Liver (tissue), 9 donors: ENCODE data around the gene CCNH. TPM values are rescaled to one million over a fixed set of nuclear protein-coding genes. Genes with fewer than 3 reads are reported as not detected.

ENCODE experiments used
- DNase-seq: peaks from one replicate; pipeline ENCODE4 v3.0.0-alpha.2; 2017; ENCODE audit warnings: low spot score
- H3K27ac ChIP-seq, 2 donors: one replicate each; pipeline ENCODE4 v1.7.0; 2013; ENCODE audit warnings: inconsistent platforms in 2 of 2, low read length in 2 of 2, control low read depth in 1 of 2, low read depth in 1 of 2, mild to moderate bottlenecking in 1 of 2
- H3K27me3 ChIP-seq, 4 donors: one replicate each; pipeline versions ENCODE4 v1.6.1 to v1.7.0; 2013; ENCODE audit warnings: low read length in 3 of 4, inconsistent platforms in 1 of 4, mild to moderate bottlenecking in 1 of 4, moderate library complexity in 1 of 4; ENCODE audit not compliant: control insufficient read depth in 4 of 4, insufficient read depth in 4 of 4
- H3K36me3 ChIP-seq, 4 donors: one replicate each; pipeline versions ENCODE4 v1.6.1 to v1.7.0; 2013; ENCODE audit warnings: low read length in 3 of 4, mild to moderate bottlenecking in 3 of 4, low read depth in 1 of 4, moderate library complexity in 1 of 4; ENCODE audit not compliant: control insufficient read depth in 4 of 4, insufficient read depth in 3 of 4
- H3K4me1 ChIP-seq, 4 donors: one replicate each; pipeline versions ENCODE4 v1.6.1 to v1.7.0; 2013; ENCODE audit warnings: low read length in 3 of 4, mild to moderate bottlenecking in 3 of 4, moderate library complexity in 1 of 4; ENCODE audit not compliant: control insufficient read depth in 4 of 4, insufficient read depth in 4 of 4
- H3K4me3 ChIP-seq, 3 donors: one replicate each; pipeline versions ENCODE4 v1.6.1 to v1.7.0; 2013; ENCODE audit warnings: low read length in 3 of 3, control low read depth in 1 of 3, low read depth in 1 of 3, mild to moderate bottlenecking in 1 of 3
- H3K9ac ChIP-seq, 2 donors: one replicate each; pipeline ENCODE4 v1.7.0; 2013; ENCODE audit warnings: low read length in 2 of 2, mild to moderate bottlenecking in 2 of 2, moderate library complexity in 2 of 2, control low read depth in 1 of 2, low read depth in 1 of 2
- H3K9me3 ChIP-seq, 4 donors: one replicate each; pipeline versions ENCODE4 v1.6.1 to v1.7.0; 2013; ENCODE audit warnings: low read length in 3 of 4; ENCODE audit not compliant: control insufficient read depth in 4 of 4
- FOXA1 ChIP-seq: IDR thresholded peaks from 2 replicates; pipeline ENCODE4 v1.6.1; 2016; ENCODE audit warnings: antibody characterized with exemption
- FOXA2 ChIP-seq: IDR thresholded peaks from 2 replicates; pipeline ENCODE4 v1.6.1; 2016; ENCODE audit warnings: antibody characterized with exemption
- GABPA ChIP-seq, 2 donors: IDR thresholded peaks in 1 of 2; conservative IDR thresholded peaks in 1 of 2; 2 replicates each; pipeline ENCODE4 v1.6.1; 2016; ENCODE audit warnings: antibody characterized with exemption in 2 of 2, mild to moderate bottlenecking in 1 of 2, moderate library complexity in 1 of 2
- JUND ChIP-seq, 2 donors: IDR thresholded peaks; 2 replicates each; pipeline ENCODE4 v1.6.1; 2016; ENCODE audit warnings: antibody characterized with exemption in 2 of 2
- NR2F2 ChIP-seq: IDR thresholded peaks from 2 replicates; pipeline ENCODE4 v1.6.1; 2016; ENCODE audit warnings: antibody characterized with exemption
- RXRA ChIP-seq, 2 donors: IDR thresholded peaks; 2 replicates each; pipeline ENCODE4 v1.6.1; 2017 to 2018; ENCODE audit warnings: antibody characterized with exemption in 2 of 2, mild to moderate bottlenecking in 1 of 2
- SP1 ChIP-seq: IDR thresholded peaks from 2 replicates; pipeline ENCODE4 v1.6.1; 2018; ENCODE audit warnings: antibody characterized with exemption, mild to moderate bottlenecking
- TAF1 ChIP-seq: conservative IDR thresholded peaks from 2 replicates; pipeline ENCODE4 v1.6.1; 2016; ENCODE audit warnings: antibody characterized with exemption, mild to moderate bottlenecking
- YY1 ChIP-seq: IDR thresholded peaks from 2 replicates; pipeline ENCODE4 v1.6.1; 2016; ENCODE audit warnings: antibody characterized with exemption, mild to moderate bottlenecking
- polyA plus RNA-seq, 2 donors: library from polyadenylated mRNA; stranded (reverse) in 1 of 2; unstranded in 1 of 2; fragments of 200-250 nt in 1 of 2; fragments of >200 nt in 1 of 2; fragmentation: Nextera tagmentation in 1 of 2; extraction: Ambion mirVana in 1 of 2; gene quantifications; one replicate each; pipeline versions ENCODE4 v1.2.1 to v1.2.3, GENCODE V29; 2013 to 2015
- total RNA-seq, 2 donors: library from RNA; depleted of rRNA; stranded (reverse); fragments of >200 nt; gene quantifications; one replicate each; pipeline ENCODE4 v1.2.3, GENCODE V29; 2014
- TF ChIP-seq, protein P1 (sequence below): IDR thresholded peaks from 2 replicates; pipeline ENCODE4 v1.6.1; 2016; ENCODE audit warnings: antibody characterized with exemption
- TF ChIP-seq, protein P2 (sequence below): IDR thresholded peaks from 2 replicates; pipeline ENCODE4 v1.6.1; 2016; ENCODE audit warnings: antibody characterized with exemption, mild to moderate bottlenecking
- TF ChIP-seq, protein P3 (sequence below): IDR thresholded peaks from 2 replicates; pipeline ENCODE4 v1.6.1; 2016; ENCODE audit warnings: antibody characterized with exemption
- donor health status: healthy.
- donor health status: healthy.
- donor health status: healthy.
- donor health status: healthy.
- donor health status: healthy.

CCNH gene
- total and polyA plus RNA-seq, 4 donors = 21.9 to 56.6 (median 33.3) TPM

DNA sequence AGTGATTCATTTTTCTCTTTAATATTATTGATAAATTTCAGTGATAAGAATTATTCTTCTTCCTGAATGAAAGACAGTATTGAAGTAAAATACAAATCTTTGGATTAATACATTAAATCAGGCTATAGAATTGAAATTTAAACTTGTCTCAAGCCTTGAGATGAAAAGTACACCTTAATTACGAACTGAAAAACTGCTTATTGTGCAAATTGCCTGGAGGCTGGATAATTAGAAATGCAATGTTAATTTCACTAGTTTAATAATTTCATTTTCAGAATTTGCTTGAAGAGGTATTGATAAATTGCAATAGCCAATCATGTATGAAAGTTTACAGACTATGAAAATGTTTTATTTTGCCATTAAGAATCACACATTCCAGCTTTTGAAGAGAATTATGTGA lies 11.0 kb upstream of the CCNH start (continued):
- TF ChIP-seq, protein P1, sequence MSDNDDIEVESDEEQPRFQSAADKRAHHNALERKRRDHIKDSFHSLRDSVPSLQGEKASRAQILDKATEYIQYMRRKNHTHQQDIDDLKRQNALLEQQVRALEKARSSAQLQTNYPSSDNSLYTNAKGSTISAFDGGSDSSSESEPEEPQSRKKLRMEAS = no peak

GRCh38 chr5:87421307-87421706 lies 8.6 kb upstream of the CCNH start:
- peaks cover 0 to 2% (median 0%) of the 10 kb centered on the region in 4 donors for H3K4me1 ChIP-seq
- no peak for DNase-seq
- TF ChIP-seq YY1 (no peak), TAF1 (no peak), NR2F2 (no peak), JUND (IDR thresholded peaks at IDR 0.05) (no peak), FOXA2 (no peak), RXRA (IDR thresholded peaks at IDR 0.05) (no peak)
- TF ChIP-seq, protein P2, sequence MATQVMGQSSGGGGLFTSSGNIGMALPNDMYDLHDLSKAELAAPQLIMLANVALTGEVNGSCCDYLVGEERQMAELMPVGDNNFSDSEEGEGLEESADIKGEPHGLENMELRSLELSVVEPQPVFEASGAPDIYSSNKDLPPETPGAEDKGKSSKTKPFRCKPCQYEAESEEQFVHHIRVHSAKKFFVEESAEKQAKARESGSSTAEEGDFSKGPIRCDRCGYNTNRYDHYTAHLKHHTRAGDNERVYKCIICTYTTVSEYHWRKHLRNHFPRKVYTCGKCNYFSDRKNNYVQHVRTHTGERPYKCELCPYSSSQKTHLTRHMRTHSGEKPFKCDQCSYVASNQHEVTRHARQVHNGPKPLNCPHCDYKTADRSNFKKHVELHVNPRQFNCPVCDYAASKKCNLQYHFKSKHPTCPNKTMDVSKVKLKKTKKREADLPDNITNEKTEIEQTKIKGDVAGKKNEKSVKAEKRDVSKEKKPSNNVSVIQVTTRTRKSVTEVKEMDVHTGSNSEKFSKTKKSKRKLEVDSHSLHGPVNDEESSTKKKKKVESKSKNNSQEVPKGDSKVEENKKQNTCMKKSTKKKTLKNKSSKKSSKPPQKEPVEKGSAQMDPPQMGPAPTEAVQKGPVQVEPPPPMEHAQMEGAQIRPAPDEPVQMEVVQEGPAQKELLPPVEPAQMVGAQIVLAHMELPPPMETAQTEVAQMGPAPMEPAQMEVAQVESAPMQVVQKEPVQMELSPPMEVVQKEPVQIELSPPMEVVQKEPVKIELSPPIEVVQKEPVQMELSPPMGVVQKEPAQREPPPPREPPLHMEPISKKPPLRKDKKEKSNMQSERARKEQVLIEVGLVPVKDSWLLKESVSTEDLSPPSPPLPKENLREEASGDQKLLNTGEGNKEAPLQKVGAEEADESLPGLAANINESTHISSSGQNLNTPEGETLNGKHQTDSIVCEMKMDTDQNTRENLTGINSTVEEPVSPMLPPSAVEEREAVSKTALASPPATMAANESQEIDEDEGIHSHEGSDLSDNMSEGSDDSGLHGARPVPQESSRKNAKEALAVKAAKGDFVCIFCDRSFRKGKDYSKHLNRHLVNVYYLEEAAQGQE = no peak
- TF ChIP-seq, protein P1 = no peak
- no peaks in the 10 kb centered on the region for H3K36me3 ChIP-seq
- no peaks in the 10 kb centered on the region for H3K9me3 ChIP-seq
- no peak overlapping the region for H3K4me3 ChIP-seq
- no peak overlapping the region for H3K9ac ChIP-seq
- H3K27ac ChIP-seq = no peak overlapping the region
- no peaks in the 10 kb centered on the region for H3K27me3 ChIP-seq

DNA sequence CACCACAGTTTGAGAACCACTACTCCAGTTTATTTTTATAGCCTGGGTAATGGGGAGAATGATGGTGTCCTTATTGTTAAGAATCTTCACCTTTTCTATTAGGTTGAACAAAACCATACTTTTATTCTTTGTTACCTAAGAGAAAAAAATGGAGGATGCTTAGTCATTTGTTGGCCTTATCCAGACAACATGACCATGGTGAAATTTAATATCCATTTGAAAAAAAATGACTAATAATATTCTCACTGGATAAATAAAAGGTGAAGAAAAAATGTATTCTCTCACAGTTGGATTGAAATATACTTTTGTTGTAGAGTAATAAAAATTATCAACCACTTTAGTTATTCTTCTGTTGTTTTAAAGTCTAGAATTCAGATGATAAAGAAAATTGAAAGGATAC lies 5.8 kb upstream of the CCNH start:
- no peaks in the 10 kb centered on the region for H3K9me3 ChIP-seq
- H3K27me3 ChIP-seq = no peaks in the 10 kb centered on the region
- H3K4me1 ChIP-seq = peaks cover 0 to 2% (median 0%) of the 10 kb centered on the region in 4 donors
- no peak for TF ChIP-seq SP1
- no peak for TF ChIP-seq FOXA2
- TF ChIP-seq GABPA (IDR thresholded peaks at IDR 0.05 in 1 of 2, conservative IDR thresholded peaks at IDR 0.05 in 1 of 2) = no peak
- TF ChIP-seq RXRA (IDR thresholded peaks at IDR 0.05) = no peak
- TF ChIP-seq, protein P3, sequence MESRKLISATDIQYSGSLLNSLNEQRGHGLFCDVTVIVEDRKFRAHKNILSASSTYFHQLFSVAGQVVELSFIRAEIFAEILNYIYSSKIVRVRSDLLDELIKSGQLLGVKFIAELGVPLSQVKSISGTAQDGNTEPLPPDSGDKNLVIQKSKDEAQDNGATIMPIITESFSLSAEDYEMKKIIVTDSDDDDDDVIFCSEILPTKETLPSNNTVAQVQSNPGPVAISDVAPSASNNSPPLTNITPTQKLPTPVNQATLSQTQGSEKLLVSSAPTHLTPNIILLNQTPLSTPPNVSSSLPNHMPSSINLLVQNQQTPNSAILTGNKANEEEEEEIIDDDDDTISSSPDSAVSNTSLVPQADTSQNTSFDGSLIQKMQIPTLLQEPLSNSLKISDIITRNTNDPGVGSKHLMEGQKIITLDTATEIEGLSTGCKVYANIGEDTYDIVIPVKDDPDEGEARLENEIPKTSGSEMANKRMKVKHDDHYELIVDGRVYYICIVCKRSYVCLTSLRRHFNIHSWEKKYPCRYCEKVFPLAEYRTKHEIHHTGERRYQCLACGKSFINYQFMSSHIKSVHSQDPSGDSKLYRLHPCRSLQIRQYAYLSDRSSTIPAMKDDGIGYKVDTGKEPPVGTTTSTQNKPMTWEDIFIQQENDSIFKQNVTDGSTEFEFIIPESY = no peak
- no peak for TF ChIP-seq FOXA1
- H3K9ac ChIP-seq = no peak overlapping the region
- no peak overlapping the region for H3K4me3 ChIP-seq
- no peak for DNase-seq
- H3K36me3 ChIP-seq = no peaks in the 10 kb centered on the region
- no peak overlapping the region for H3K27ac ChIP-seq
